H9 (cell line): Measurements from ENCODE around the gene NOS1AP. TPM values are rescaled to one million over a fixed set of nuclear protein-coding genes. Genes with fewer than 3 reads are reported as not detected.

Source experiments
- DNase-seq: peaks from one replicate; pipeline ENCODE4 v3.0.0-alpha.2; 2017
- H2AFZ ChIP-seq: one replicate; pipeline ENCODE4 v1.6.1; 2013; ENCODE audit warnings: mild to moderate bottlenecking, low read length, control low read depth, moderate library complexity
- H2AK5ac ChIP-seq: 2 replicates; pipeline ENCODE4 v1.6.1; 2013; ENCODE audit warnings: low read length, control low read depth, mixed read lengths; ENCODE audit not compliant: insufficient read length
- H2BK120ac ChIP-seq: one replicate; pipeline ENCODE4 v1.6.1; 2013; ENCODE audit warnings: low read depth, mild to moderate bottlenecking, low read length, control low read depth, inconsistent platforms; ENCODE audit not compliant: poor library complexity, severe bottlenecking
- H2BK12ac ChIP-seq: 2 replicates; pipeline ENCODE4 v1.6.1; 2013; ENCODE audit warnings: low read length, control low read depth, mixed read lengths, low read depth; ENCODE audit not compliant: insufficient read length
- H2BK15ac ChIP-seq: 2 replicates; pipeline ENCODE4 v1.6.1; 2013; ENCODE audit warnings: low read depth, low read length, control low read depth
- H2BK20ac ChIP-seq: one replicate; pipeline ENCODE4 v1.6.1; 2013; ENCODE audit warnings: low read depth, mild to moderate bottlenecking, low read length, control low read depth, inconsistent platforms; ENCODE audit not compliant: poor library complexity, severe bottlenecking
- H2BK5ac ChIP-seq: 2 replicates; pipeline ENCODE4 v1.6.1; 2013; ENCODE audit warnings: low read length, control low read depth, mixed read lengths; ENCODE audit not compliant: insufficient read length
- H3K14ac ChIP-seq: 2 replicates; pipeline ENCODE4 v1.6.1; 2013; ENCODE audit warnings: low read length, control low read depth; ENCODE audit not compliant: insufficient read depth
- H3K18ac ChIP-seq: 2 replicates; pipeline ENCODE4 v1.6.1; 2013; ENCODE audit warnings: low read depth, mild to moderate bottlenecking, mixed read lengths, low read length, control low read depth; ENCODE audit not compliant: insufficient read length
- H3K23ac ChIP-seq: 2 replicates; pipeline ENCODE4 v1.6.1; 2013; ENCODE audit warnings: low read length, control low read depth, mixed read lengths, low read depth; ENCODE audit not compliant: insufficient read length
- H3K23me2 ChIP-seq: 2 replicates; pipeline ENCODE4 v1.6.1; 2013; ENCODE audit warnings: low read depth, mild to moderate bottlenecking, mixed read lengths, low read length, control low read depth; ENCODE audit not compliant: insufficient read length, poor library complexity, severe bottlenecking
- H3K27ac ChIP-seq: 2 replicates; pipeline ENCODE4 v1.5.1; 2013; ENCODE audit warnings: low read length, control low read depth, mixed read lengths, low read depth; ENCODE audit not compliant: insufficient read length
- H3K27me3 ChIP-seq: 2 replicates; pipeline ENCODE4 v1.6.1; 2013; ENCODE audit warnings: low read length, control low read depth, inconsistent platforms; ENCODE audit not compliant: insufficient read depth
- H3K4ac ChIP-seq: 2 replicates; pipeline ENCODE4 v1.6.1; 2013; ENCODE audit warnings: low read depth, mild to moderate bottlenecking, control low read depth, inconsistent platforms, low read length, moderate library complexity
- H3K4me1 ChIP-seq: 2 replicates; pipeline ENCODE4 v1.6.1; 2013; ENCODE audit warnings: low read length, control low read depth, inconsistent platforms; ENCODE audit not compliant: insufficient read depth
- H3K4me2 ChIP-seq: 2 replicates; pipeline ENCODE4 v1.6.1; 2013; ENCODE audit warnings: low read length, control low read depth, mixed read lengths; ENCODE audit not compliant: insufficient read length, insufficient read depth
- H3K56ac ChIP-seq: 2 replicates; pipeline ENCODE4 v1.6.1; 2013; ENCODE audit warnings: low read depth, mild to moderate bottlenecking, mixed read lengths, low read length, control low read depth; ENCODE audit not compliant: insufficient read length
- H3K79me1 ChIP-seq: 2 replicates; pipeline ENCODE4 v1.6.1; 2013; ENCODE audit warnings: low read depth, mild to moderate bottlenecking, moderate library complexity, low read length, control low read depth, inconsistent platforms; ENCODE audit not compliant: insufficient read depth, poor library complexity, severe bottlenecking
- H3K79me2 ChIP-seq: 2 replicates; pipeline ENCODE4 v1.6.1; 2013; ENCODE audit warnings: low read length, control low read depth, inconsistent platforms; ENCODE audit not compliant: insufficient read depth
- H3K9ac ChIP-seq: 2 replicates; pipeline ENCODE4 v1.6.1; 2013; ENCODE audit warnings: low read length, control low read depth, mixed read lengths; ENCODE audit not compliant: insufficient read length; ENCODE audit errors: extremely low read depth
- H3K9me3 ChIP-seq: one replicate; pipeline ENCODE4 v1.6.1; 2013; ENCODE audit warnings: low read depth, low read length, inconsistent platforms; ENCODE audit not compliant: control insufficient read depth
- H3T11ph ChIP-seq: one replicate; pipeline ENCODE4 v1.6.1; 2013; ENCODE audit warnings: mild to moderate bottlenecking, low read length, control low read depth, inconsistent platforms
- H4K20me1 ChIP-seq: one replicate; pipeline ENCODE4 v1.6.1; 2013; ENCODE audit not compliant: control insufficient read depth, insufficient read length, insufficient read depth
- H4K5ac ChIP-seq: 2 replicates; pipeline ENCODE4 v1.6.1; 2013; ENCODE audit warnings: low read depth, mild to moderate bottlenecking, mixed read lengths, low read length, control low read depth; ENCODE audit not compliant: insufficient read length
- H4K8ac ChIP-seq: replicated peaks from 2 replicates; pipeline ENCODE4 v1.6.1; 2013; ENCODE audit warnings: low read length, control low read depth, mixed read lengths, low read depth; ENCODE audit not compliant: insufficient read length
- H4K91ac ChIP-seq: 2 replicates; pipeline ENCODE4 v1.6.1; 2013; ENCODE audit warnings: low read depth, mild to moderate bottlenecking, moderate library complexity, mixed read lengths, low read length, control low read depth; ENCODE audit not compliant: insufficient read length
- H3K27ac Mint-ChIP-seq, 3 experiments: 2 replicates in 2 of 3; 3 replicates in 1 of 3; pipeline ENCODE4 v1.8.0; 2020 to 2021; ENCODE audit warnings: mixed read lengths in 3 of 3, mild to moderate bottlenecking in 1 of 3, moderate library complexity in 1 of 3
- H3K27me3 Mint-ChIP-seq: 2 replicates; pipeline ENCODE4 v1.8.0; 2021; ENCODE audit warnings: low read depth, mild to moderate bottlenecking, moderate library complexity, mixed read lengths
- H3K36me3 Mint-ChIP-seq, 3 experiments: 2 replicates in 2 of 3; 3 replicates in 1 of 3; pipeline ENCODE4 v1.8.0; 2020 to 2021; ENCODE audit warnings: low read depth in 3 of 3, mixed read lengths in 3 of 3; ENCODE audit not compliant: insufficient read depth in 1 of 3
- H3K4me1 Mint-ChIP-seq, 2 experiments: 2 replicates each; pipeline ENCODE4 v1.8.0; 2020; ENCODE audit warnings: mixed read lengths in 2 of 2
- H3K4me3 Mint-ChIP-seq, 2 experiments: 2 replicates in 1 of 2; 3 replicates in 1 of 2; pipeline ENCODE4 v1.8.0; 2020 to 2021; ENCODE audit warnings: mild to moderate bottlenecking in 2 of 2, mixed read lengths in 2 of 2, moderate library complexity in 1 of 2
- H3K9me3 Mint-ChIP-seq, 2 experiments: 2 replicates in 1 of 2; 3 replicates in 1 of 2; pipeline ENCODE4 v1.8.0; 2020; ENCODE audit warnings: mild to moderate bottlenecking in 2 of 2, mixed read lengths in 2 of 2, moderate library complexity in 1 of 2
- WGBS: extraction: QIAGEN DNeasy Blood & Tissue Kit; methylation state at CpG from one replicate; pipeline ENCODE4 v1.1.7; 2013; ENCODE audit warnings: missing lambda C conversion rate, low lambda C conversion rate, mixed read lengths; ENCODE audit not compliant: insufficient read length; ENCODE audit errors: extremely low coverage; 5-methylcytosine and 5-hydroxymethylcytosine counted together
- total RNA-seq: library from RNA; stranded (reverse); gene quantifications from 2 replicates; pipeline ENCODE4 v1.2.1, GENCODE V29; 2021
- TF ChIP-seq, protein P1 (sequence below): fragments of 200-600 bp; sonication (generic); conservative IDR thresholded peaks from 3 replicates; pipeline ENCODE4 v1.8.0; 2021; ENCODE audit warnings: antibody characterized with exemption, mild to moderate bottlenecking

NOS1AP gene
- total RNA-seq, 1 experiment from 2014 or later: 8.4 TPM

- Histone ChIP-seq H2BK15ac (no peak overlapping the region), H3K27me3 (no peaks in the 10 kb centered on the region), H4K20me1 (no peaks in the 10 kb centered on the region), H2BK20ac (no peak overlapping the region), H3K4ac (no peak overlapping the region), H3T11ph (no peak overlapping the region), H2BK12ac (no peak overlapping the region), H3K4me2 (no peak overlapping the region), H3K4me1 (no peaks in the 10 kb centered on the region), H4K8ac (no peak overlapping the region), H2AK5ac (no peak overlapping the region), H3K18ac (no peak overlapping the region), H3K23ac (no peak overlapping the region), H3K79me2 (no peaks in the 10 kb centered on the region), H3K79me1 (no peaks in the 10 kb centered on the region), H3K27ac (no peak overlapping the region), H4K5ac (no peak overlapping the region), H3K14ac (no peak overlapping the region), H4K91ac (no peak overlapping the region), H3K9me3 (no peaks in the 10 kb centered on the region), H3K9ac (no peak overlapping the region), H2BK5ac (no peak overlapping the region), H2AFZ (no peak overlapping the region), H2BK120ac (no peak overlapping the region), H3K56ac (no peak overlapping the region), H3K23me2 (no peaks in the 10 kb centered on the region)
- H3K27me3 Mint-ChIP-seq: no peaks in the 10 kb centered on the region
- no CpG with 5 or more reads among the region's 1 CpG for WGBS
- no peak overlapping the region for H3K27ac Mint-ChIP-seq
- TF ChIP-seq, protein P1, sequence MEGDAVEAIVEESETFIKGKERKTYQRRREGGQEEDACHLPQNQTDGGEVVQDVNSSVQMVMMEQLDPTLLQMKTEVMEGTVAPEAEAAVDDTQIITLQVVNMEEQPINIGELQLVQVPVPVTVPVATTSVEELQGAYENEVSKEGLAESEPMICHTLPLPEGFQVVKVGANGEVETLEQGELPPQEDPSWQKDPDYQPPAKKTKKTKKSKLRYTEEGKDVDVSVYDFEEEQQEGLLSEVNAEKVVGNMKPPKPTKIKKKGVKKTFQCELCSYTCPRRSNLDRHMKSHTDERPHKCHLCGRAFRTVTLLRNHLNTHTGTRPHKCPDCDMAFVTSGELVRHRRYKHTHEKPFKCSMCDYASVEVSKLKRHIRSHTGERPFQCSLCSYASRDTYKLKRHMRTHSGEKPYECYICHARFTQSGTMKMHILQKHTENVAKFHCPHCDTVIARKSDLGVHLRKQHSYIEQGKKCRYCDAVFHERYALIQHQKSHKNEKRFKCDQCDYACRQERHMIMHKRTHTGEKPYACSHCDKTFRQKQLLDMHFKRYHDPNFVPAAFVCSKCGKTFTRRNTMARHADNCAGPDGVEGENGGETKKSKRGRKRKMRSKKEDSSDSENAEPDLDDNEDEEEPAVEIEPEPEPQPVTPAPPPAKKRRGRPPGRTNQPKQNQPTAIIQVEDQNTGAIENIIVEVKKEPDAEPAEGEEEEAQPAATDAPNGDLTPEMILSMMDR: no peak
- peaks cover 0 to 7% of the 10 kb centered on the region in 2 experiments; a peak in 2 of 4 replicates for H3K4me1 Mint-ChIP-seq
- no peaks in the 10 kb centered on the region for H3K9me3 Mint-ChIP-seq
- no peak overlapping the region for H3K4me3 Mint-ChIP-seq
- no peak for DNase-seq
- H3K36me3 Mint-ChIP-seq: peaks cover 0 to 11% (median 3%) of the 10 kb centered on the region in 3 experiments; a peak in 4 of 7 replicates
Observed at GRCh38 chr1:162364498-162364897, 295.0 kb downstream of the NOS1AP start.
